ENCODE results near the gene SH3BGRL3.

DNA sequence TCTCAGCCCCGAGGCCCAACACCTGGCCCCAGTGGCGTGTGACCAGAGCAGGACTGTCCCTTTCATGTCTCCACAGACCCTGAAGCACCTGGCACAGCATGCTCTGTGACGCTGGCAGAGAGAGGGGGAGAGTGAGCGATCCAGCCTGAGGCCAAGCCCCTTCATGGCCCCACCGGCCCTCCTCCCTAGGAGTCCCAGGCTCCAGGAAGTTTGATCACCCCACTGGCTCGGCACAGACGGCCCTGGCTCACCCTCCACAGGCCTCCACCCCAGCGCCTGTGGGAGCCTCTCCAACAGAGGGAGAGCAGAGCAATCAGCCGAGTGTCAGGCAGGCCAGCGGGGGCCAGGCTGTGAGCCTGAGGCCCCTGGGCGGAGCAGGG, 11.0 kb downstream of the SH3BGRL3 start:
- TF ChIP-seq EZH2phosphoT487 (IDR thresholded peaks at IDR 0.05; ENCODE audit: borderline replicate concordance): no peak
- TF ChIP-seq, protein P1, sequence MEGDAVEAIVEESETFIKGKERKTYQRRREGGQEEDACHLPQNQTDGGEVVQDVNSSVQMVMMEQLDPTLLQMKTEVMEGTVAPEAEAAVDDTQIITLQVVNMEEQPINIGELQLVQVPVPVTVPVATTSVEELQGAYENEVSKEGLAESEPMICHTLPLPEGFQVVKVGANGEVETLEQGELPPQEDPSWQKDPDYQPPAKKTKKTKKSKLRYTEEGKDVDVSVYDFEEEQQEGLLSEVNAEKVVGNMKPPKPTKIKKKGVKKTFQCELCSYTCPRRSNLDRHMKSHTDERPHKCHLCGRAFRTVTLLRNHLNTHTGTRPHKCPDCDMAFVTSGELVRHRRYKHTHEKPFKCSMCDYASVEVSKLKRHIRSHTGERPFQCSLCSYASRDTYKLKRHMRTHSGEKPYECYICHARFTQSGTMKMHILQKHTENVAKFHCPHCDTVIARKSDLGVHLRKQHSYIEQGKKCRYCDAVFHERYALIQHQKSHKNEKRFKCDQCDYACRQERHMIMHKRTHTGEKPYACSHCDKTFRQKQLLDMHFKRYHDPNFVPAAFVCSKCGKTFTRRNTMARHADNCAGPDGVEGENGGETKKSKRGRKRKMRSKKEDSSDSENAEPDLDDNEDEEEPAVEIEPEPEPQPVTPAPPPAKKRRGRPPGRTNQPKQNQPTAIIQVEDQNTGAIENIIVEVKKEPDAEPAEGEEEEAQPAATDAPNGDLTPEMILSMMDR (conservative IDR thresholded peaks at IDR 0.05; ENCODE audit: low read length): no peak
